ENCODE measurements around the gene RCAN2. TPM values are rescaled to one million over a fixed set of nuclear protein-coding genes. Genes with fewer than 3 reads are reported as not detected.

Gene RCAN2
- total RNA-seq, 1 experiment from 2014 or later = 0.05 TPM

GRCh38 chr6:46236752-46237151, 254.5 kb downstream of the RCAN2 start:
- H3K36me3 ChIP-seq (ENCODE audit: control insufficient read depth, insufficient read depth, low read length) = no peaks in the 10 kb centered on the region
- CTCF ChIA-PET = no interaction called here
- POLR2A ChIA-PET = no interaction called here
- BruUV-seq (replicated peaks) = no TSS peak
- no peak overlapping the region for H3K27ac ChIP-seq (ENCODE audit: low read length)
- no peak overlapping the region for H3K4me3 ChIP-seq (ENCODE audit: low read depth in 2 of 2, low read length in 2 of 2)
- ATAC-seq (no peak), DNase-seq (ENCODE audit: low read depth, low spot score) (no peak)
- intact Hi-C loops (cut with micrococcal nuclease; ENCODE audit: unreplicated experiment) (no loop called here), in situ Hi-C loops (cut with HindIII; ENCODE audit: low pct_unique_long_range_greater_than_20kb, low sequenced_read_pairs) (no loop called here)
- no peaks in the 10 kb centered on the region for H3K27me3 ChIP-seq (ENCODE audit: control insufficient read depth, insufficient read depth, low read length)
- no peaks in the 10 kb centered on the region for H3K9me3 ChIP-seq (ENCODE audit: control insufficient read depth, insufficient read depth, low read depth, low read length)
- TF ChIP-seq SIN3A (IDR thresholded peaks at IDR 0.05; ENCODE audit: borderline replicate concordance, insufficient read depth, low read depth, low read length) = no peak
- no peak for TF ChIP-seq POLR2AphosphoS5 (IDR thresholded peaks at IDR 0.05; ENCODE audit: low read depth, low read length)
- no peak for TF ChIP-seq TCF7L2 (IDR thresholded peaks at IDR 0.05; ENCODE audit: low read depth, low read length)
- TF ChIP-seq REST (IDR thresholded peaks at IDR 0.05; ENCODE audit: insufficient read depth in 1 of 2, low read depth in 2 of 2, low read length in 1 of 2) = no peak
- TF ChIP-seq, protein P1, sequence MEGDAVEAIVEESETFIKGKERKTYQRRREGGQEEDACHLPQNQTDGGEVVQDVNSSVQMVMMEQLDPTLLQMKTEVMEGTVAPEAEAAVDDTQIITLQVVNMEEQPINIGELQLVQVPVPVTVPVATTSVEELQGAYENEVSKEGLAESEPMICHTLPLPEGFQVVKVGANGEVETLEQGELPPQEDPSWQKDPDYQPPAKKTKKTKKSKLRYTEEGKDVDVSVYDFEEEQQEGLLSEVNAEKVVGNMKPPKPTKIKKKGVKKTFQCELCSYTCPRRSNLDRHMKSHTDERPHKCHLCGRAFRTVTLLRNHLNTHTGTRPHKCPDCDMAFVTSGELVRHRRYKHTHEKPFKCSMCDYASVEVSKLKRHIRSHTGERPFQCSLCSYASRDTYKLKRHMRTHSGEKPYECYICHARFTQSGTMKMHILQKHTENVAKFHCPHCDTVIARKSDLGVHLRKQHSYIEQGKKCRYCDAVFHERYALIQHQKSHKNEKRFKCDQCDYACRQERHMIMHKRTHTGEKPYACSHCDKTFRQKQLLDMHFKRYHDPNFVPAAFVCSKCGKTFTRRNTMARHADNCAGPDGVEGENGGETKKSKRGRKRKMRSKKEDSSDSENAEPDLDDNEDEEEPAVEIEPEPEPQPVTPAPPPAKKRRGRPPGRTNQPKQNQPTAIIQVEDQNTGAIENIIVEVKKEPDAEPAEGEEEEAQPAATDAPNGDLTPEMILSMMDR (IDR thresholded peaks at IDR 0.05) = no peak
- H3K4me1 ChIP-seq (ENCODE audit: control insufficient read depth, insufficient read depth, low read length) = no peaks in the 10 kb centered on the region

- no peak overlapping the region for H3K27ac ChIP-seq (ENCODE audit: low read length)
- H3K27me3 ChIP-seq (ENCODE audit: control insufficient read depth, insufficient read depth, low read length) = no peaks in the 10 kb centered on the region
- no peaks in the 10 kb centered on the region for H3K9me3 ChIP-seq (ENCODE audit: control insufficient read depth, insufficient read depth, low read depth, low read length)
- no TSS peak for BruUV-seq (replicated peaks)
- CTCF ChIA-PET = no interaction called here
- in situ Hi-C loops (cut with HindIII; ENCODE audit: low pct_unique_long_range_greater_than_20kb, low sequenced_read_pairs) (no loop called here), intact Hi-C loops (cut with micrococcal nuclease; ENCODE audit: unreplicated experiment) (no loop called here)
- POLR2A ChIA-PET = no interaction called here
- H3K36me3 ChIP-seq (ENCODE audit: control insufficient read depth, insufficient read depth, low read length) = no peaks in the 10 kb centered on the region
- DNase-seq (ENCODE audit: low read depth, low spot score) = no peak
- TF ChIP-seq POLR2AphosphoS5 (IDR thresholded peaks at IDR 0.05; ENCODE audit: low read depth, low read length) = no peak
- TF ChIP-seq REST (IDR thresholded peaks at IDR 0.05; ENCODE audit: insufficient read depth in 1 of 2, low read depth in 2 of 2, low read length in 1 of 2) = no peak
- TF ChIP-seq TCF7L2 (IDR thresholded peaks at IDR 0.05; ENCODE audit: low read depth, low read length) = no peak
- no peak for TF ChIP-seq SIN3A (IDR thresholded peaks at IDR 0.05; ENCODE audit: borderline replicate concordance, insufficient read depth, low read depth, low read length)
- ATAC-seq = no peak
- no peaks in the 10 kb centered on the region for H3K4me1 ChIP-seq (ENCODE audit: control insufficient read depth, insufficient read depth, low read length)
- no peak overlapping the region for H3K4me3 ChIP-seq (ENCODE audit: low read depth in 2 of 2, low read length in 2 of 2)
These were observed 256.0 kb downstream of the RCAN2 start for GRCh38 chr6:46235242-46235641.
